AG04450 (cell line): ENCODE measurements around the gene HAGHL. TPM values are rescaled to one million over a fixed set of nuclear protein-coding genes. Genes with fewer than 3 reads are reported as not detected.

Source experiments
- CTCF ChIA-PET: fragments of 300-600, 350-600 bp; formaldehyde crosslinking; extraction: SDS; loops from one replicate; lab custom pipeline; 2022; ENCODE audit warnings: antibody characterized with exemption, inconsistent platforms; lab: Charles Lee
- POLR2A ChIA-PET: fragments of 350-600 bp; formaldehyde crosslinking; extraction: SDS; loops from one replicate; lab custom pipeline; 2021; ENCODE audit warnings: antibody characterized with exemption, inconsistent platforms; lab: Yijun Ruan, JAX
- DNase-seq: peaks from one replicate; pipeline ENCODE4 v3.0.0-alpha.2; 2011; ENCODE audit warnings: low read depth, low spot score
- H3K27ac ChIP-seq: one replicate; pipeline ENCODE4 v1.5.1; 2012; ENCODE audit warnings: low read depth, low read length, control low read depth
- H3K27me3 ChIP-seq: one replicate; pipeline ENCODE4 v1.6.0; 2012; ENCODE audit warnings: low read length; ENCODE audit not compliant: control insufficient read depth, insufficient read depth
- H3K4me3 ChIP-seq: 2 replicates; pipeline ENCODE4 v1.5.1; 2011; ENCODE audit warnings: mild to moderate bottlenecking, low read depth, low read length, control low read depth
- H3K9me3 ChIP-seq: 2 replicates; pipeline ENCODE4 v1.5.1; 2012; ENCODE audit warnings: low read length; ENCODE audit not compliant: control insufficient read depth, insufficient read depth
- polyA plus RNA-seq: library from polyadenylated mRNA; depleted of rRNA; stranded (reverse); fragments of >200 nt; gene quantifications from 2 replicates; pipeline ENCODE4 v1.2.3, GENCODE V29; 2011
- TF ChIP-seq, protein P1 (sequence below): IDR thresholded peaks from 2 replicates; pipeline ENCODE4 v1.5.1; 2011; ENCODE audit warnings: low read depth, low read length, control low read depth, inconsistent platforms

The HAGHL gene
- polyA plus RNA-seq, 1 experiment = 4.2 TPM

DNA sequence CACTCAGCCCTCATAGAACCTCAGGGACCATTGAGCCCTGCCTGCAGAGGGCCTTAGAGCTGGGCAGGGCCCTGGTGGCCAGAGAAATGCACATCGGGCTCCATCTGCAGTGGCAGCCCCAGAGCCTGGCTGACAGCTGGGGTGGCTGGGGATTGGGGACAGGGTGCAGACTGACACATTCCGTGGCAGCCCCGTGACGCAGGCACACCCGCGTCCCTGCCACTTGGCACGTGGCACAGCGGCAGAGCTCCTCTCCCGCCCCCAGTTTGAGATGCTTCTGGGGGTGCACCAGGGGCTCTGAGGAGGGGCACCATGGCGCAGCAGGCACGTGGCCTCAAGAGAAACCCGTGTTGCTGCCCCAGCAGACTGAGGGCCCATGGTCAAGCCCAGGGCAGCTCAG lies 23.5 kb upstream of the HAGHL start:
- H3K4me3 ChIP-seq = no peak overlapping the region
- no peak for DNase-seq
- TF ChIP-seq, protein P1, sequence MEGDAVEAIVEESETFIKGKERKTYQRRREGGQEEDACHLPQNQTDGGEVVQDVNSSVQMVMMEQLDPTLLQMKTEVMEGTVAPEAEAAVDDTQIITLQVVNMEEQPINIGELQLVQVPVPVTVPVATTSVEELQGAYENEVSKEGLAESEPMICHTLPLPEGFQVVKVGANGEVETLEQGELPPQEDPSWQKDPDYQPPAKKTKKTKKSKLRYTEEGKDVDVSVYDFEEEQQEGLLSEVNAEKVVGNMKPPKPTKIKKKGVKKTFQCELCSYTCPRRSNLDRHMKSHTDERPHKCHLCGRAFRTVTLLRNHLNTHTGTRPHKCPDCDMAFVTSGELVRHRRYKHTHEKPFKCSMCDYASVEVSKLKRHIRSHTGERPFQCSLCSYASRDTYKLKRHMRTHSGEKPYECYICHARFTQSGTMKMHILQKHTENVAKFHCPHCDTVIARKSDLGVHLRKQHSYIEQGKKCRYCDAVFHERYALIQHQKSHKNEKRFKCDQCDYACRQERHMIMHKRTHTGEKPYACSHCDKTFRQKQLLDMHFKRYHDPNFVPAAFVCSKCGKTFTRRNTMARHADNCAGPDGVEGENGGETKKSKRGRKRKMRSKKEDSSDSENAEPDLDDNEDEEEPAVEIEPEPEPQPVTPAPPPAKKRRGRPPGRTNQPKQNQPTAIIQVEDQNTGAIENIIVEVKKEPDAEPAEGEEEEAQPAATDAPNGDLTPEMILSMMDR = no peak
- no peaks in the 10 kb centered on the region; the same call in 1 of the 2 replicates for H3K9me3 ChIP-seq
- POLR2A ChIA-PET = no interaction called here
- CTCF ChIA-PET = interaction anchor here (1.1 kb wide), 1 partner anchor 9 kb away, joined by 6 read pairs; no protein-coding TSS in a partner anchor
- no peak overlapping the region for H3K27ac ChIP-seq
- H3K27me3 ChIP-seq = peaks cover 74% of the 10 kb centered on the region

DNA sequence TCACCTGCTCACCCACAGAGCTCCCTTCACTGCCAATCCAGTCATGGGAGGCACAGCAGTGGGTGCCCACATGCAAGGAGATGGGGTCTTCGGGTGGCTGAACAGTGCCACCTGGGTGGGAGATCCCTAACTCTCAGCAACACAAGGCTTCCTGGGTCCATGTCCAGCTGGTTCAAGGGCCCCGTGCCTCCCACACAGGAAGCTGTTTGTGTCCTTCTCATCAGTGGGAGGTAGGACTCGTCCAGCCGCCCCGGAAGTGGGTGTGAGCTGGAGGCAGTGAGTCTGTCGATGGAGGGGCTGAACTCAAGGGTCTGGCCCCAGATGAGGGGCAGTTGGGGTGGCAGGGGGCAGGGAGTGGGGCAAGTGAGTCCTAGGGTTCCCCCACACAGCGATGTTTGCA lies 22.9 kb upstream of the HAGHL start:
- DNase-seq = no peak
- H3K27ac ChIP-seq = no peak overlapping the region
- ChIA-PET CTCF (interaction anchor here (1.1 kb wide), 1 partner anchor 8 kb away, joined by 6 read pairs; no protein-coding TSS in a partner anchor), POLR2A (no interaction called here)
- TF ChIP-seq, protein P1 = no peak
- no peak overlapping the region for H3K4me3 ChIP-seq
- H3K27me3 ChIP-seq = peaks cover 71% of the 10 kb centered on the region
- no peaks in the 10 kb centered on the region; the same call in 1 of the 2 replicates for H3K9me3 ChIP-seq

DNA sequence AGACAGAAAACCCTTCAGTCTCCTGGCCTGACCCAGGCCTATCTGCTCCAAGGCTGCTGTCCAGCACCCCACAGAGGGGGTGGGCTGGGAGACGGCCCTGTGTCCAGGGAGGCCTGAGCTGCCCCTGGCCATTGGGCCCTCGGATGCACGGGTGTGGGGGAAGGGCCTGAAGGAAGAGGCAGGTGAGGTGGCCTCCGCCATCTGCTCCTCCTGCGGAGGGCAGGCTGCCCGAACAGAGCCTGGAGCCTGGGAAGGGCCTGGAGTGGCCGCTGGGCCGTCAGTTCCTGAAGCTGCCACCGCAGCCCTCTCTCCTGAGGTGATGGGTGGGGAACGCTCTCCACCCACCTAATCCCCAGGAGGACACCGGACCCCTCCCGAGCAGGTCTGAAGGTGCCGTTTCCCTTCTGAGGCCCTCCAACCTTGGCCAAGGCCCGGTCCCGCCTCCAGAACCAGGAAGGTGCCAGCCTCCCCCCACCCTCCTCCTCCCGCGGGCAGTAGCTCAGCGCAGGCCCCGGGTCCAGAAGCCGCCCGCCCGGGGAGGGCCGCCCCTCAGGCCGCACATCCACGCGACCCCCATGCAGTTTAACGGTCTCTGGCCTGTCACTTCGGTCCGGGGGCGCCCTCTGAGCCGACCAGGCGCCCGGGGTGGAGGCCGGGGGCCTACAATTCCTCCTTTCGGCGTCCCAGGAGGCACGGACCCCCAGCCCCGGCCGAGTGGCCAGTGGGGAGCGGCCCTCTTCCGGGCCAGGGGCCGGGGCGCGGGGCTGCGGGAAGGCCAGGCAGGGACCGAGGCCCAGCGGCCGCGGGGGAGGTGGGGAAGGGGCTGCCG lies 22.1 kb upstream of the HAGHL start:
- ChIA-PET POLR2A (no interaction called here), CTCF (no interaction called here)
- Histone ChIP-seq H3K9me3 (no peaks in the 10 kb centered on the region; the same call in 1 of the 2 replicates), H3K4me3 (no peak overlapping the region), H3K27ac (no peak overlapping the region), H3K27me3 (peaks cover 68% of the 10 kb centered on the region)
- DNase-seq = no peak
- TF ChIP-seq, protein P1 = no peak

- DNase-seq = no peak
- no peak within 1 kb of the TSS for H3K27ac ChIP-seq
- no peak within 1 kb of the TSS for H3K4me3 ChIP-seq
- H3K27me3 ChIP-seq = peaks cover 66% of the 10 kb centered on the region
- H3K9me3 ChIP-seq = no peaks in the 10 kb centered on the region; the same call in 1 of the 2 replicates
- TF ChIP-seq, protein P1 = no peak
- CTCF ChIA-PET = no interaction called here
- POLR2A ChIA-PET = no interaction called here
Measured at GRCh38 chr16:705431-706188, 21.3 kb upstream of the HAGHL start, which contains the start of gene FBXL16. TSS of gene FBXL16 (minus strand) at chr16:705801. CDS start at chr16:697405, 8,396 bp downstream.
